Measurements from ENCODE around the gene BTAF1. TPM values are rescaled to one million over a fixed set of nuclear protein-coding genes. Genes with fewer than 3 reads are reported as not detected.
"Not testable (repeated sequence)": the region's sequence is repeated elsewhere in the genome, so short reads cannot be mapped to it uniquely, and the experiment has no call there.

Gene BTAF1
- total RNA-seq, 1 experiment from 2014 or later = 37.0 TPM

DNA sequence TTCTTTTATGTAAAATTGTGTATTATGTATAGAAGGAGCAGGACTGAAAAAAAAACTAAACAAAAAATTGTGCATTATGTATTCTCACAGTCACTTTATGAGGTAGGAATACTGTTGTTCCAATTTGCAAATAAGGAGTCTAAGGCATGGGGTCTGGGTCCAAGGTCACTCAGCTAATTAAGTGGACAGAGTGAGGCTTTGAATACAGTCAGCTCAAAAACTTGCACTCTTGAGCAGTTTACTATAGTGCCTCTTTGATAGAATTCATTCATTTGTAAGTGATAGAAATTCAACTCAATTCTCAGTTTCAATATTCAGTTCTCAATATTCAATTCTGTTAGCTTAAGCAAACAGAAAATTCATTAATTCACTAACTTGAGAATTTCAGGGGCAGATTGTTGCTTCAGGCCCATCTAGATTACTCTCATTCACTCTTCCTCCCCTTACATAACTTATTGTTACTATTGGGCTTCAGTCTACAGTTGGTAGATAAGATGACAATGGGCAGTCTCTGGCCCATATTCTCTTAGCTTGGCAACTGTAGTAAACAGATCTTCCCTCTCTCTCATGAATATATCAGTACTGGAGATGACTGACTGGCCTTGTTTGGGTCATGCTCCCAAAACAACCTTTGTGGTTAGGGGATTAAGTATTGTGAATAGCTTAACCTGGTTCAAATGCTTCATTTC is 86.6 kb downstream of the BTAF1 start:
- H3K4me3 Mint-ChIP-seq (ENCODE audit: unreplicated experiment) = no peak overlapping the region
- no TSS peak for BruUV-seq (replicated peaks)
- no peak overlapping the region for H3K27ac Mint-ChIP-seq (ENCODE audit: low read depth, unreplicated experiment)
- no peaks in the 10 kb centered on the region for H3K27me3 Mint-ChIP-seq (ENCODE audit: insufficient read depth, unreplicated experiment)
- no peaks in the 10 kb centered on the region for H3K9me3 Mint-ChIP-seq (ENCODE audit: unreplicated experiment)
- intact Hi-C loops (cut with micrococcal nuclease) = no loop called here
- TF ChIP-seq CTCF (IDR thresholded peaks at IDR 0.05; ENCODE audit: unreplicated experiment) = no peak
- ChIA-PET POLR2A (interaction anchor here (0.6 to 0.7 kb wide), 2 partner anchors 11 to 563 kb away, joined by 3 read pairs; no protein-coding TSS in a partner anchor), CTCF (interaction anchor here (0.7 kb wide), 1 partner anchor 154 kb away, joined by 3 read pairs; no protein-coding TSS in a partner anchor)
- no peak for DNase-seq (ENCODE audit: unreplicated experiment)
- peaks cover 40% of the 10 kb centered on the region for H3K36me3 Mint-ChIP-seq (ENCODE audit: insufficient read depth, unreplicated experiment)
- peaks cover 6% of the 10 kb centered on the region for H3K4me1 Mint-ChIP-seq (ENCODE audit: insufficient read depth, unreplicated experiment)

DNA sequence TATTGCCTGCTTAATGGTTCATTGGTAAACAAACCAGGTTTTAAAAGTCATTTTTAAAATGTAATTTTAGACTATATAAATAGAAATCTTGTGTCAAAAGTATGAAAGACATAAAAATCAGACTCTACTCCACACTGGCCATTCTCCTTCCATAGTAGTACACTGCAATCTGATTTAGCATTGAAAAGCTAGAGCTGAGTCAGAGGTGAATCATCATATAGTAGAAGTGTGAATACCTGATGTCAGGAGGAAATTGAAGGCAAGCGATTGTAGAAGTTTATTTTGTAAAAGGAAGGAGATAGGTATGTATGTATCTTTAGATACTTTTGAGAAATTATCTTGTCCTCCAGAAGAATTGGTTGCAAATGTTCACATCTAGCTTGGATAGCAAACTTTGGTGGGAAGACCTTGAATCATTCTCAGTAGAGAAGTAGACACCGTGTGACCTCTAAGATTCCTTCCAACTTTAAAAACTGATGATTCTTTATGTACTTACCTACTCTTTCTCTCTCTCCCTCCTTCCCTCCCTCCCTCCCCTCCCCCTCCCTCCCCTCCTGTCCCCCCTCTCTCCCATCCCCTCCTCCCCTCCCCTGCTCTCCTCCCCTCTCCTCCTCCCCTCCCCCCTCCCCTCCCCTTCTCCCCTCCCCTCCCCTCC is 88.1 kb downstream of the BTAF1 start:
- H3K9me3 Mint-ChIP-seq (ENCODE audit: unreplicated experiment) = no peaks in the 10 kb centered on the region
- intact Hi-C loops (cut with micrococcal nuclease) = no loop called here
- peaks cover 42% of the 10 kb centered on the region for H3K36me3 Mint-ChIP-seq (ENCODE audit: insufficient read depth, unreplicated experiment)
- POLR2A ChIA-PET = interaction anchor here (1.0 kb wide), 1 partner anchor 227 kb away, joined by 3 read pairs; no protein-coding TSS in a partner anchor
- H3K27ac Mint-ChIP-seq (ENCODE audit: low read depth, unreplicated experiment) = no peak overlapping the region
- no peaks in the 10 kb centered on the region for H3K27me3 Mint-ChIP-seq (ENCODE audit: insufficient read depth, unreplicated experiment)
- peaks cover 6% of the 10 kb centered on the region for H3K4me1 Mint-ChIP-seq (ENCODE audit: insufficient read depth, unreplicated experiment)
- no peak overlapping the region for H3K4me3 Mint-ChIP-seq (ENCODE audit: unreplicated experiment)
- BruUV-seq (replicated peaks) = no TSS peak
- CTCF ChIA-PET = interaction anchor here (0.6 kb wide), 2 partner anchors 32 to 675 kb away, joined by 3 to 4 read pairs; no protein-coding TSS in a partner anchor
- peak; percentile 73 for DNase-seq (ENCODE audit: unreplicated experiment)
- TF ChIP-seq CTCF (IDR thresholded peaks at IDR 0.05; ENCODE audit: unreplicated experiment) = no peak

DNA sequence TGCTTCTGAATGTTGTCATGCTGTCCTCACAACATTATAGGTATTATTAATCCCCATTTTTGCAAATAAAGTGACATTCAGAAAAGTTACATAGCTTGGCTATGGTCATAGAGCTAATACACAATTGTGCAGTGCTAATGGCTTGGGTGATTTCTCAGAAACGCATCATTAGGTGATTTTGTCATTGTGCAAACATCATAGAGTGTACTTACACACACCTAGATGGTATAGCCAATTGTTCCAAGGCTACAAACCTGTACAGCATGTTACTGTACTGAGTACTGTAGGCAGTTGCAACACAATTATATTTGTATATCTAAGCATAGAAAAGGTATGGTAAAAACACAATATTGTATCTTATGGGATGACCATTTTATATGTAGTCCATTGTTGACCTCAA is 91.0 kb downstream of the BTAF1 start:
- H3K27ac Mint-ChIP-seq (ENCODE audit: low read depth, unreplicated experiment) = no peak overlapping the region
- TF ChIP-seq CTCF (IDR thresholded peaks at IDR 0.05; ENCODE audit: unreplicated experiment) = no peak
- no peak overlapping the region for H3K4me3 Mint-ChIP-seq (ENCODE audit: unreplicated experiment)
- no peaks in the 10 kb centered on the region for H3K27me3 Mint-ChIP-seq (ENCODE audit: insufficient read depth, unreplicated experiment)
- ChIA-PET CTCF (no interaction called here), POLR2A (no interaction called here)
- no peaks in the 10 kb centered on the region for H3K9me3 Mint-ChIP-seq (ENCODE audit: unreplicated experiment)
- no peak for DNase-seq (ENCODE audit: unreplicated experiment)
- intact Hi-C loops (cut with micrococcal nuclease) = no loop called here
- no TSS peak for BruUV-seq (replicated peaks)
- peaks cover 64% of the 10 kb centered on the region for H3K36me3 Mint-ChIP-seq (ENCODE audit: insufficient read depth, unreplicated experiment)
- H3K4me1 Mint-ChIP-seq (ENCODE audit: insufficient read depth, unreplicated experiment) = peaks cover 6% of the 10 kb centered on the region

GRCh38 chr10:92024700-92025099 is 101.1 kb downstream of the BTAF1 start:
- ChIA-PET CTCF (interaction anchor here (0.8 kb wide), 1 partner anchor 702 kb away, joined by 4 read pairs; no protein-coding TSS in a partner anchor), POLR2A (interaction anchor here (0.6 kb wide), 1 partner anchor 160 kb away, joined by 4 read pairs; no protein-coding TSS in a partner anchor)
- no peak for TF ChIP-seq CTCF (IDR thresholded peaks at IDR 0.05; ENCODE audit: unreplicated experiment)
- no peaks in the 10 kb centered on the region for H3K27me3 Mint-ChIP-seq (ENCODE audit: insufficient read depth, unreplicated experiment)
- H3K36me3 Mint-ChIP-seq (ENCODE audit: insufficient read depth, unreplicated experiment) = peaks cover 67% of the 10 kb centered on the region
- H3K4me3 Mint-ChIP-seq (ENCODE audit: unreplicated experiment) = no peak overlapping the region
- no peak overlapping the region for H3K27ac Mint-ChIP-seq (ENCODE audit: low read depth, unreplicated experiment)
- no peaks in the 10 kb centered on the region for H3K9me3 Mint-ChIP-seq (ENCODE audit: unreplicated experiment)
- intact Hi-C loops (cut with micrococcal nuclease) = no loop called here
- H3K4me1 Mint-ChIP-seq (ENCODE audit: insufficient read depth, unreplicated experiment) = no peaks in the 10 kb centered on the region
- no peak for DNase-seq (ENCODE audit: unreplicated experiment)
- BruUV-seq (replicated peaks) = no TSS peak

GRCh38 chr10:92025340-92025739 is 101.8 kb downstream of the BTAF1 start:
- POLR2A ChIA-PET = interaction anchor here (0.6 to 0.8 kb wide), 2 partner anchors 10 to 161 kb away, joined by 4 to 5 read pairs; no protein-coding TSS in a partner anchor
- H3K4me3 Mint-ChIP-seq (ENCODE audit: unreplicated experiment); H3K9me3 Mint-ChIP-seq (ENCODE audit: unreplicated experiment); H3K27ac Mint-ChIP-seq (ENCODE audit: low read depth, unreplicated experiment); intact Hi-C loops (cut with micrococcal nuclease); BruUV-seq (replicated peaks); DNase-seq (ENCODE audit: unreplicated experiment); H3K4me1 Mint-ChIP-seq (ENCODE audit: insufficient read depth, unreplicated experiment); H3K27me3 Mint-ChIP-seq (ENCODE audit: insufficient read depth, unreplicated experiment); CTCF ChIA-PET: not testable (repeated sequence)
- peaks cover 64% of the 10 kb centered on the region for H3K36me3 Mint-ChIP-seq (ENCODE audit: insufficient read depth, unreplicated experiment)
